Left lung (tissue), 10 donors: ENCODE measurements around the gene SEC16B. TPM values are rescaled to one million over a fixed set of nuclear protein-coding genes. Genes with fewer than 3 reads are reported as not detected.

Experiments
- ATAC-seq: fragments of 200-7000 bp; cut with Tn5 transposase; one replicate; pipeline ENCODE4 v1.9.1; 2020; ENCODE audit warnings: moderate library complexity
- DNase-seq, 4 donors: peaks; one replicate each; pipeline ENCODE4 v3.0.0-alpha.2; 2013 to 2020
- H3K27ac ChIP-seq, 2 donors: fragments of 200-600 bp; sonication (generic) in 1 of 2; one replicate each; pipeline versions ENCODE4 v1.5.0 to v1.8.0; 2020 to 2021
- H3K27me3 ChIP-seq, 2 donors: fragments of 200-600 bp; sonication (generic) in 1 of 2; one replicate each; pipeline versions ENCODE4 v1.5.0 to v1.8.0; 2020 to 2021
- H3K36me3 ChIP-seq, 2 donors: fragments of 200-600 bp; sonication (generic) in 1 of 2; one replicate each; pipeline versions ENCODE4 v1.5.0 to v1.8.0; 2020 to 2021
- H3K4me1 ChIP-seq, 2 donors: fragments of 200-600 bp; one replicate each; pipeline ENCODE4 v1.8.0; 2021
- H3K4me3 ChIP-seq, 2 donors: fragments of 200-600 bp; sonication (generic) in 1 of 2; one replicate each; pipeline versions ENCODE4 v1.5.0 to v1.8.0; 2020 to 2021; ENCODE audit warnings: mild to moderate bottlenecking in 1 of 2
- H3K9me3 ChIP-seq, 2 donors: fragments of 200-600 bp; sonication (generic) in 1 of 2; one replicate each; pipeline versions ENCODE4 v1.5.0 to v1.8.0; 2020 to 2021
- CTCF ChIP-seq, 2 donors: fragments of 200-600 bp; sonication (generic) in 1 of 2; IDR thresholded peaks; one replicate each; pipeline versions ENCODE4 v1.5.0 to v1.8.0; 2021; ENCODE audit warnings: antibody characterized with exemption in 2 of 2
- intact Hi-C, 2 donors: fragments of 100-400 bp; cut with DNase I; formaldehyde crosslinking; loops; one replicate each; pipeline versions ENCODE4 v1.11.2 to v1.14.2; 2022
- polyA plus RNA-seq, 6 donors: library from polyadenylated mRNA; unstranded; fragments of 120-200 nt; gene quantifications; one replicate each; pipeline ENCODE4 v1.2.1, GENCODE V29; 2013; ENCODE audit not compliant: insufficient read length in 6 of 6
- total RNA-seq, 2 donors: library from RNA; stranded (reverse); fragmentation: NEBNext Ultra II Directional; extraction: Animal tissue kit (Norgen Biotek cat#: 25700); gene quantifications; one replicate each; pipeline ENCODE4 v1.2.1, GENCODE V29; 2021
- donor health status: DM: no; HTN: yes; CAD: no.
- donor health status: DM: no; HTN: no; CAD: no.

The SEC16B gene
- total and polyA plus RNA-seq, 8 donors = 1.8 to 6.9 (median 3.9) TPM

GRCh38 chr1:177923441-177923840 is 46.4 kb downstream of the SEC16B start:
- no peak for ATAC-seq
- intact Hi-C loops = no loop called here
- Histone ChIP-seq H3K27ac (no peak overlapping the region), H3K4me1 (no peaks in the 10 kb centered on the region), H3K36me3 (no peaks in the 10 kb centered on the region), H3K4me3 (no peak overlapping the region), H3K9me3 (no peaks in the 10 kb centered on the region), H3K27me3 (no peaks in the 10 kb centered on the region)
- DNase-seq = peak in 1 of 4 donors; percentile 24
- TF ChIP-seq CTCF (IDR thresholded peaks at IDR 0.05) = no peak

GRCh38 chr1:177922209-177922608 is 47.6 kb downstream of the SEC16B start:
- ATAC-seq = no peak
- no peaks in the 10 kb centered on the region for H3K27me3 ChIP-seq
- intact Hi-C loops = no loop called here

GRCh38 chr1:177921590-177921989 is 48.3 kb downstream of the SEC16B start:
- intact Hi-C loops = no loop called here
- TF ChIP-seq CTCF (IDR thresholded peaks at IDR 0.05) = no peak
- Histone ChIP-seq H3K36me3 (no peaks in the 10 kb centered on the region), H3K9me3 (no peaks in the 10 kb centered on the region), H3K27me3 (no peaks in the 10 kb centered on the region), H3K4me3 (no peak overlapping the region), H3K4me1 (no peaks in the 10 kb centered on the region), H3K27ac (no peak overlapping the region)
- DNase-seq (no peak), ATAC-seq (no peak)

More at GRCh38 chr1:177922209-177922608, 47.6 kb downstream of the SEC16B start:
- no peak for DNase-seq
- no peaks in the 10 kb centered on the region for H3K9me3 ChIP-seq
- H3K36me3 ChIP-seq = no peaks in the 10 kb centered on the region
- no peak for TF ChIP-seq CTCF (IDR thresholded peaks at IDR 0.05)
- H3K4me1 ChIP-seq = no peaks in the 10 kb centered on the region
- H3K4me3 ChIP-seq = no peak overlapping the region
- no peak overlapping the region for H3K27ac ChIP-seq

- no peak for DNase-seq
- ATAC-seq = no peak
- no peak for TF ChIP-seq CTCF (IDR thresholded peaks at IDR 0.05)
- Histone ChIP-seq H3K4me1 (no peaks in the 10 kb centered on the region), H3K36me3 (no peaks in the 10 kb centered on the region), H3K27ac (no peak overlapping the region), H3K9me3 (no peaks in the 10 kb centered on the region), H3K27me3 (no peaks in the 10 kb centered on the region), H3K4me3 (no peak overlapping the region)
- intact Hi-C loops = no loop called here
Measured at GRCh38 chr1:177920091-177920490, 49.8 kb downstream of the SEC16B start.

- intact Hi-C loops = no loop called here
- TF ChIP-seq CTCF (IDR thresholded peaks at IDR 0.05) = no peak
- Histone ChIP-seq H3K27me3 (no peaks in the 10 kb centered on the region), H3K4me3 (no peak overlapping the region), H3K27ac (no peak overlapping the region), H3K9me3 (no peaks in the 10 kb centered on the region), H3K4me1 (no peaks in the 10 kb centered on the region), H3K36me3 (no peaks in the 10 kb centered on the region)
- DNase-seq (no peak), ATAC-seq (no peak)
Measured at GRCh38 chr1:177915641-177916040, 54.2 kb downstream of the SEC16B start.
